Embryonic facial prominence (tissue), 1 donor: ENCODE results near the gene PROX2.

ENCODE experiments used
- DNase-seq: peaks from one replicate; pipeline ENCODE4 v3.0.0-alpha.2; 2016; ENCODE audit errors: extremely low spot score

Gene PROX2

DNA sequence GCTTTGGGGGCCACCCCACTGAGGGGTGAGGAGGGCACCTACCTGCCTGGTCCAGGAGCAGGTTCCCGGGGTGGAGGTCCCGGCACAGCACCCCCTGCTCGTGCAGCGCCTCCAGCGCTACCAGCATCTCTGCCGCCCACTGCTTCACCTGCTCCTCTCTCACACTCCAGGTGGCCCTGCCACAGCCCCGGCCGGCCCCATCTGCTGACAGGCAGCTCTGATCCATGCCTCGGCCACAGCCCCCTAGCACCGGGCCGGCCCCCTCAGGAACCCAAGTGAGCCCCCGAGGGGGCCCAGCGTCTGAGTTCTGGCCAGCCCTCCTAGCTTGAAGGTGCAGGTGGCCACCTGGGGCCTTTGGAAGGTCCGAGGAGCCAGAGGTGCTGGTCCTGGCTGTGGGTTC lies 33.6 kb upstream of the PROX2 start:
- no peak for DNase-seq

DNA sequence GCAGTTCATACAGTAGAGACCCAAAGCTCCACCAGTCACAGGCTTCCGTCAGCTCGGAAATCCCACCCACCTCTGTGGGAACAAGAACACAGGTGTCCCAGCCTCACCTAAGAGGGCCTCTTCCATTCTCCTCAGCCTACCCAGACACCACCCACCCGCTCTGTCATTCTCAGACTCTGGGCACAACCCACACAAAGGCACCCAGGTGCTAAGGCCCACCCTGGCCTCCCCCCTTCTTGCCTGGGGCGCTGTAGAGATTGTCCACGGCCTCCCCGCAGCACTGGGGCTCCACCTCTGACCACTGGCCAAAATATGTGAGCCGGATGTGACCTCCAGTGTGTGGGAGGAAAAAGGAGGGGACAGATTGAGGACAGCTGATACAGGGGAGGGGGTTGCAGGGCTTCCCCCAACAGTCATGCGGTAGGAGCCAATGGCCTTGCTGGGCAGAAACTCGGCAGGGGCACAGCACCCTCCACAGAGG lies 33.0 kb upstream of the PROX2 start:
- DNase-seq: no peak

DNA sequence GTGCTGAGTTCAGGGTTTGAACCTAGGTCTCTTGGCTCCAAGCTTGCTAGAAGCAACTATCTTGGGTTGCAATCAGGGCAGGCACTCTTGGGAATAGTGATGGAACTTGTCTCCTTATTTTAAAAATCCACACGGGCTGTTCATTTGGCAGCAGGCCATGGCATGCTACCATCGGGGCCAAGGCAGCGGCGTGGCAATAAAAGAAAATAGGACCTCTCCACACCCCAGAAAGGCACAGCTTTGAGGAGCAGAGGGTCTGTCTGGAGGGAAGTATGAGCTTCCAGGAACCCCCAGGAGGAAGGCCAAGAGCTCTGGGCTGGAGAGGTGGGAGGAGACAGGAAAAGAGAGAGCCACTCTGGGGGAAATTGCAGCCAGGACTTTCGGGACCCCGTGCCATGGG lies 31.8 kb upstream of the PROX2 start:
- no peak for DNase-seq

DNA sequence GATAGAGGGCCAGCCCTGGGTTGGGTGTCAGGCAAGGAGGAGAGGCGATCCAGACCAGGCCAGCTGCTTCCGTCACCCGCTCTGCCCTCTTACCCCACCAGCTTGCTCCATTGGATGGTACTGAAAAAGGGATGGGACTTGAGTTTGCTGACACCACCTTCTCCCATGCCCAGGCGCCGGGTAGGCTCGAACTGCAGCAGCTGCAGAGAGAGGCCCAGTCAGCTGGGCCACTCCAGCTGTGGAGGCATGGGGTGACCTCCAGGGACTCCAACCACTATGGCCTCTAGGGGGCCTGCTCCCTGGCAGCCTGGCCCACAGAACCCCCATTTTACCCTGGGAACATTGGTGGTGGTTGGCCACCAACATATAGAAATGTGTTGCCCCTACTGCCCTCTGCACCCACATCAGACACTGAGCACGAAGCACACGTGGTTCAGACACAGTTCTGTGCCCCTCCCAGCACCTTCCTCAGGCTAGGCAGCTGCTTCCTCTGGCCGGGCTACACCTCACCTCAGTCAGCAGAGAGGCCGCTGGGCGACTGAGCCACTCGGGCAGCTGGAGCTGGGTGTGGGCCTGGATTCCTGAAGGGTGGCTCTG lies 31.1 kb upstream of the PROX2 start:
- no peak for DNase-seq

DNA sequence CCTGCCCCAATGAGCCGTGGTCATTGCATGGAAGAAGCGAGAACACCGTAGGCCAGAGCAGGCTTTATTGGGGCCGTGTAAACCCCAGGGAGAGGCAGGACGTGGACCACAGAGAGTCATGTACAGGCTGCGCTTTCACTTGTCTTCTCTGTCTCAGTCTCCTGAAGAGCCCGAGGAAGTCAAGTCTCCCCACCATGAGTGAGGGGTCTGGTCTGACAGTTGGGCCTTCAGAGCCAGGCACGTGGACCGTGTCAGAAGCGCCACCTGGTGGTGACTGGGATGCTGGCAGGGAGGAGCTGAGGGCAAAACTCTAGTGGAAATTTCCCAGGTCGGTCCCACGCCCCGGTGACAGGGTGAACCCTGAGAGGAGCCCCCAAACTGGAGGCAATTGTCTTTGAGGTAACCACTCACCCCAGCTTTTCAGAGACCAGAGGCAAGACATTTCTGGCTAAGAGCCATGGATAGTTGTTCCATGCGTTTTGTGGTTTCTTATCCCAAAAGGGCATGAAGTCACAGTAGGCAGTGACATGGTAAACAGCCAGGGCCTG lies 29.7 kb upstream of the PROX2 start:
- DNase-seq: no peak

DNA sequence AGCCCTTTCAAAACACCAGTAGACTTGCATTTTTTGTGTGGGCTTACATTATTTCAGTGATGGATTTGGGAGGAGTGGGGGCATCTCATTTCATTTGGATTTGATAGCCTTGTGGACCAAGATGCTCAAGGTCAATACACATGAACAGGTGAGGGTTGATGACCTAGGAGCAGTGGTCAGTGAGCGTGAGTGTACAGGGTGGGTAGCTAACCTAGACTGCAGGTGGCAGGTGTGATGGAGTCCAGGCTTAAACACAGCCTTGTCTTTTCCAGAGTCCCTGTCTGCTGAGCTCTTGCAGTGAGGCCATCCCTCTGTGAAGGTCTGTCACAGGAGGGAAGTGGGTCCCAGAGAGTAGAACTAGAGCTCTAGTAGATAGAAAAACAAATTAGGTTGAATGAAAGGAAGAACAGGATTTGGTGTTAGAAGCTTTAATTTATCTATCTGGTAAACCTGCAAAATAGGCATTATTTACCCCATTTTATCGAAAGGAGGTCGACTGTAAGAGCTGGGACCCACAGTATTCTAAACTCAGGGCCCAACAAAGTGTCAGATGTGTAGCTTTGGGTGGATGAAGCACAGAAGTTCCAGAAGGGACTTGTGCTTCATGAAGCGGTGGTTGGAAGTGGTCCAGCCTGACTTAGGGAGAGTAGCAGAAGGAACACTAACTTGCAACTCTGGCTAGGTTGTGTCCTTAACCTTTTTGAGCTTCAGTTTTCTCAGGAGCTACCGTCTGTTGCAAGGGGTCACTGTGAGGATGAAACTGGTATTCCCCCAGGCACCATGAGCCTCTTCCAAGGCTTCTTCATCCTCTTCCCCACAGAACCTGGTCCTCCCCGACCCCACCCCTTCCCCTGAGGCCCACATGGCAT lies 28.9 kb upstream of the PROX2 start:
- no peak for DNase-seq

DNA sequence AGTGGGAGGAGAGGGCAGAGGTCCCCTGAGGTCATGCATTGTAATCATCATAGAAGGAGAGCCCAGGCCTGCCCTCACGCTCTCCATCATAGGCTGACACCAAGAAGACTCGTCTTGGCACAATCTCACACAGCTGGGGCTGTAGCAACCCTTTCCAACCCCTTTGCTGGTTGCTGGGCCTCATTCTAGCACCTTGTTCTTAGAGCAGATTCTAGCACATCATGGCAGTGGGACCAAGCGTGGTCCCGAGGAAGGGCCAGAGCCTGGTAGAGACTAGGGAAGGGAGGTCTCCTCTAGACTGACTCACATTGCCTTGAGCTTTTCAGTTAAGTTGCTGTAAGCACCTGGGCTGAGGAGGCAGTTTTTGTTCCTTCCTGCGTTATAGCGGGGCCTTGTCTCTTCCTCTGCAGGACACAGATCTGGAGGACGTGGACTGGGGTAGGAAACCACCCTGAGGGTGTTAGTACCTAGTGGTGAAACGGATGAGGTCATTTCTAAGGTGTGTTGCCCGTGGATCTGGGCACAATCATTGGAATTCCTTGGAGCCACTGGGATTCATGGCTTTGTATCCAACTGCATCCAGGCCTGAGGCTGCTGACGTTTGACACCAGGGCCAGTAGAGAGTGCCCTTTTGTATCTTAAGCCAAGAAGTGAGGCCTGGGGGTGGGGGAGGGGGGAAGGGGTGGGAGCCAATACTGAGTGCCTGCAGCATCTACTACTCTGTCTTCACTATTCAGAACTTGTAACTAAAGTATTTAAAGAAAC lies 27.2 kb upstream of the PROX2 start:
- DNase-seq: no peak

DNA sequence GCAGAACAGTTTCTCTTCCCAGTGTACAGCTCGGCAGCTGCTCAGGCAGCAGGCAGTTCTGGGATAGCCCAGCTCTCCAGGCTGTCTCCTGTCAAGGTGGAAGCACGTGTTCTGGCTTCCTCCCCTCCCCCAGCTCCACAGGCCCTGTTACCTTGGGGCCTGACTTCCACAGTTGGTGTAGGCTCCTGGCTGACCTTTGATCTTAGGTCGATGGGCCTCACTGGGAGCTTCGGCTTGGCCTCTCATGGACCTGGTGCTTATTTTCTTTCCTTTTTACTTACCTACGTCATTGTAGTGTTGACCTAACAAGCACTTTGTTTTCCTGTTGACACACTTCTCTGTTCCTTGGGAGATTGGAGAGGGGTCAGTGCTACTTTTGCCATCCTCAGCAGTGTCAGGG lies 22.7 kb upstream of the PROX2 start:
- no peak for DNase-seq

DNA sequence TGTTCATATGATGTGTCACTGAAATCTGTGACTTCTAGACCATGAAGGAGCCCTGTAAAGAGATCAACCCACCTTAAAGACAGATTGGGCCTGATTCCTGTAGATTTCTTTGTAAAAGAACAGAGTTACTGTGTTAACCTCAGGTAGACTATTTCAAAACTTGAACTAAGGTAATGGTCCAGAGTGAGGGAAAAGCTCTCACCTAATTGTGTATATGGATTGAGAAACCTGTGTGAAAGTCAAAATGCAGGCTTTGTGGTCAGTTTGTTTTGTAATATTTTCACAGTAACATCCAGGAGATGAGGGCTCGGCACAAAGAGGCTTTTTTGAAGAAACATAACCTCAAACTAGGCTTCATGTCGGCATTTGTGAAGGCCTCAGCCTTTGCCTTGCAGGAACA lies 22.1 kb upstream of the PROX2 start:
- DNase-seq: no peak

DNA sequence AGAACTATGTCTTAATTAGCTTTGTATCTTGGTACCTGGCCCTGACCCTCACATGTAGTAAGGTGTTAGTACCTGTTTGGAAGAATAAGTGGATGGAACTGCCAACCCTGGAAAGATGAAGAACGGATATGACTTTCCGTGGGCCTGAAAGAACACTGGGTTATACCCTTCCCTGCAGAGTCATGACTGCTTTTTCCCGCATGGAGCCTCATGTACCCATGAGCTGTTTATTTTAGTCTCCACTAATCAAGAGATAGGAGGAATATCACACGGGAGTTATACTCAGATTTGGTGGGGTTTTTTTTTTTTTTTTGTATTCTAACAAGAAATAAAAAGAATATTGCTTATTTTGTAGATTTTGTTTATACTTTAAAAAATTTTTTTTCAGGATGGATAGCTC lies 21.7 kb upstream of the PROX2 start:
- no peak for DNase-seq

DNA sequence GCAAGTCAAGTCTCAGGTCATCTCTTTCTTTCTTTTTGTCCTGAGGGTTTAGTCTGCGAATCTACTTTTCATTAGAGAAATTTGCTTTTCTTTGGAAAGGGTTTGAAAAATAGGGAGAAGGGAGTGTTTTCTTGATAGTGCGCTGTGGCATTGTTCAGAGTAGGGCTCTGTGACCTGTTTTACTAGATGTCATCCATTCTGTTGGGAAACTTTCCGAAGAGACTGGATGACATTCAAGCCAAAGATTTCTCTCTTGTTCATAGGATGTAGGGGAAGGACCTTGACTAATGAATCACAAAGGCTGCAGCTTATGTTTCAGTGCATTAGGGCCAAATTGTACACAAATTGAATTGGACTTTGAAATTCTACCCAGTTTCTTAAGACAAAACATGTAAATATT lies 20.5 kb upstream of the PROX2 start:
- DNase-seq: no peak

DNA sequence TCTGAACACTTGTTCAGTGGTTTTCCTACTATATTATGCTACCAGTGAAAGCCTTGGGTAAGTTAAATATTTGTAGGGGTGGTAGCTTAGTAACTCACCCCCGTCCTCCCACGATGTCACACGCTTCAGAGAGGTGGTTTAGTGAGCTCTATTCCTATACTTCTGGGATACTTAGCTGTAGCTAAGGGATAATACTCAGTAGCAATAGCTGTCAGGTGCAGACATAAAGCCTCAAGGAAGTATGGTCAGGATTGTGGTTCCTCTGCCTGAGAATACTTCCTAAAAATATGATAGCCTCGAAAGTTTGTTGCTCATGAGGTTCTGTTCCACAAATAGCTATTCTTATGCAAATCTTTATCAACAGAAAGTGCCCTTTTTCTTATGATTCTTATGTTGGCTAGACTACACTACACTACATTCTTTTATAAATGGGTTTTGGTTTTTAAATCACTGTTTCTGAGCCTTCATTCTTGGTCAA lies 17.7 kb upstream of the PROX2 start:
- DNase-seq: no peak

DNA sequence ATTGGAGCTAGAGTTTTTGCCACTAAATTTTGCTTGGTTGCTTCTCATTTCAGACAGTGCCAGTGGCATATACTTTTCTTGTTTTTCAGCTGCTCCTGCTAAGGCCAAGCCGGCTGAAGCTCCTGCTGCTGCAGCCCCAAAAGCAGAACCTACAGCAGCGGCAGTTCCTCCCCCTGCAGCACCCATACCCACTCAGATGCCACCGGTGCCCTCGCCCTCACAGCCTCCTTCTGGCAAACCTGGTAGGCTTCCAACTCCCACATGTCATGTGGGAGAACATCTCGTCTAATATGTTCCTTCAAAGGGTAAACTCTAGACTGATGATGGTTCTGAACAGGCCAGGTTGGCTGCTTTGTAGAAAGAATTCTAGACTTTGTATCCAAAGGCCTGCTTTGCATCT lies 16.8 kb upstream of the PROX2 start:
- no peak for DNase-seq

DNA sequence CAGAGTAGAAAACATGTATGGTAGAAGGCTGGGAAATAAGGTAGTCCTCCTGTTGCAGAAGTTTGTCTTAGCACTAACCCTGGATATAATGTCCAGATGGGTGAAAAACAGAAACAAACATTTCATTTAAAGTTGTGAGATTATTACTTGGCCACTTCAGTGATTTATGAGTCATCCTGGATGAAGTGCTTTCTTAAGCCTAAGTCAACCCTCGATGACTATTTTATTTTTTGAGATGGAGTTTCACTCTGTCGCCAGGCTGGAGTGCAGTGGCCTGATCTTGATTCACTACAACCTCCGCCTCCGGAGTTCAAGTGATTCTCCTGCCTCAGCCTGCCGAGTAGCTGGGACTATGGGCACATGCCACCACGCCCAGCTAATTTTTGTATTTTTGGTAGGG lies 15.9 kb upstream of the PROX2 start:
- DNase-seq: no peak

DNA sequence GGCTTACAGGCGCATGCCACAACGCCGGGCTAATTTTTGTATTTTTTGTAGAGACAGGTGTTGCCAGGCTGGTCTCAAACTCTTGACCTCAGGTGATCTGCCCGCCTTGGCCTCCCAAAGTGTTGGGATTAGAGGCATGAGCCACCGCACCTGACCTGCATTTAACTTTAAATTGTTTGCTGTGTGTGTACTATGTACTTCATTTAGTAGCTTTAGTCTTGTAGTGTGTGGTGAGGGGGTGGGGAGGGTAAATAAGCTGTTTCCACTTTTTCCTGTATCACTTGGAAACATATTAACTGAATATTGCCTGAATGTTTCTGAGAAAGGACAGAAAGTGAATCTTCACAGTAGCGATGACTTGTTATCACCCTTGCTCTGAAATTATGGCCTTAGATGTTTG lies 14.3 kb upstream of the PROX2 start:
- no peak for DNase-seq

DNA sequence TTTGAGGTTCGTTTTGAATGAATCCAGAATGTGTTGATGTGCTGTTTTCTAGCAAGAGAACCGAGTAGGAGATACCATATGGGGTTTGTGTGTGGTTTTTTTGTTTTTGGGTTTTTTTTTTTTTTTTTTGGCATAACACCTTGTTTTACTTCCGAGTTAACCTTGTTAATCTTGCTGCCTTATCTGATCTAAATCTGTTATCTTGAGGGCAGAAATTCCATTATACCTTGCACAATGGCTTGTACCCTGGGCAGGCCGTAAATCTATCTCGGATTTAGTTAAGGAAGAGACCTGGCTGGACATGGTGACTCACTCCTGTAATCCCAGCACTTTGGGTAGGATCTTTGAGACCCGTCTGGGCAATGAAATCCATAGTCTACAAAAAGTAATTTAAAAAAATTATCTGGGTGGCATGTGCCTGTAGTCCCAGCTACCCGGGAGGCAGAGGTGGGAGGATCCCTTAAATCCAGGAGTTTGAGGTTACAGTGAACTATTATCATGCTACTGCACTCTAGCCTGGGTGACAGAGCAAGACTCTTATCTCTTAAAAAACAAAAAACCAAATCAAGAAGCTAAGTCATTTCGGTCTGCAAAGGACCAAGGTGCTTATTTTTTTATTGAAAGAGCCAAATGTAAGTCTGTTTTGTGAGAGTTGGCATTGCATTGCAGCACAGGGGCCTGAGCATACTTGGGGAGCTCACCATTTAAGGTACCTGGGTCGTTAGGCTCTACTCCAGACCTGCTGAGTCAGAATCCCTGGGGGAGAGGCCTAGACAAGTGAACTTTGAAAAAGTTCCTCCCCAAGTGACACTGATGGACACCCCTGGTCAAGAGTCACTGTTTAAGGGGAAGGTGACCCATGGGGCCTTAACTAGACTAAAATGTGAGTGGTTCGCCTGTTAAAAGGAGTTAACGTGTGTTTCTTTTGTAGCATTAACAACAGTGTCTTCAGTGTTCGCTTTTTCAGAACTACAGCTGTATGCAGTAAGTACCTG lies 12.5 kb upstream of the PROX2 start:
- no peak for DNase-seq

DNA sequence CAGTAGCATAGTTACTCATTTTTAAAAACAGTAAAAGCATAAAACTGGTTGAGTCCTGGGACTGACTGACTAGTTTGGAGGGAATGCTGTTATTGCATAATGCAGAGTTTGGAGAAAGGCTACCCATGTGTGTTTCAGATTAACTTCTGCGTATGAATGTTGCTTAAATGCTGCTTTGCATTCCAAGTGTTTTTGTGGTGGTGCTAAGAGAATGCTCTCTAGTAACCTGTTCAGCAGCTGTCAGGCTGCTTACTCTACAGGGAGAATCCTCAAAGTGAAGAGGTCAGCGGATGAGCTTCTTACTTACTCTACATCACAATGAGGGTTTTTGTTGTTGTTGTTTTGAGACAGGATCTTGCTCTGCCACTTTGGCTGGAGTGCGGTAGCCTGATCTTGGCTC lies 10.1 kb upstream of the PROX2 start:
- DNase-seq: no peak

DNA sequence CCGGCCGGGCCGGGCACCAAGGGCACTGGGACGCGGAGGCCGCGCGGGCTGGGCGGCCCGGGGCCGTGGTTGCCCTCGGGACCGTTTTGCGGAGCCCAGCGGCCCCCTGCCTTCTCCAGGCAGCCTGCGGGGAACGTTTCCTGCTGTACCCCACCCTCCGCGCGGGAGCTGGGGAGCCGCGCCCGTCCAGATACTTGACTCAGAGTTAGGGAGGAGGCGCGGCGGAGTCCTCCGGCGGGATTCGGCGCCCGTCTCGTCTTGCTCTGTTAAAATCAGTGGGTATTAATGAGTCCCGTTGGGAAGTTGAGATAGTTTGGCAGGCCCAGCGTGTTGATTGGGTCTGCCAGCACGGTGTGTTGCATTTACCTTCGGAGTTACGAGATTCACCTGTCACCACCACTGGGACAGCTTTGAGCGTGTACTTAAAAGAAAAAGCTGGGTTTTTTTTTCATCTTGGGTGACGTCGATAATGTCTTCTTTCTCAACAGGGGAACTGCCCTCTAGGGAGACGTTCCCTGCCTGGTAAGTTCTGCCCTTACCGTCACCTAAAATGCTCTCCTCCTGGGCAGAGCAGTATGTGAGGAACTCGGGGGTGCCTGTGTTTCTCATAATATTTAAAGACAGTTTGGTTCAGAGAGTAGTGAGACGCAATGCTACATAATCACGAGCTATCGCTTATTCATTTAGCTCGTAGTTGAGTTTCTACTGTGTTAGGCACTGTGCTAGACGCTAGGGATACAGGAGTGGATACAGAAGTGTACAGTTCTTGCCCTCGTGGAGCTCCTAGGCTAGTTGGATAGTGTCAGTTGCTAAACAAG lies 6.4 kb upstream of the PROX2 start:
- no peak for DNase-seq

DNA sequence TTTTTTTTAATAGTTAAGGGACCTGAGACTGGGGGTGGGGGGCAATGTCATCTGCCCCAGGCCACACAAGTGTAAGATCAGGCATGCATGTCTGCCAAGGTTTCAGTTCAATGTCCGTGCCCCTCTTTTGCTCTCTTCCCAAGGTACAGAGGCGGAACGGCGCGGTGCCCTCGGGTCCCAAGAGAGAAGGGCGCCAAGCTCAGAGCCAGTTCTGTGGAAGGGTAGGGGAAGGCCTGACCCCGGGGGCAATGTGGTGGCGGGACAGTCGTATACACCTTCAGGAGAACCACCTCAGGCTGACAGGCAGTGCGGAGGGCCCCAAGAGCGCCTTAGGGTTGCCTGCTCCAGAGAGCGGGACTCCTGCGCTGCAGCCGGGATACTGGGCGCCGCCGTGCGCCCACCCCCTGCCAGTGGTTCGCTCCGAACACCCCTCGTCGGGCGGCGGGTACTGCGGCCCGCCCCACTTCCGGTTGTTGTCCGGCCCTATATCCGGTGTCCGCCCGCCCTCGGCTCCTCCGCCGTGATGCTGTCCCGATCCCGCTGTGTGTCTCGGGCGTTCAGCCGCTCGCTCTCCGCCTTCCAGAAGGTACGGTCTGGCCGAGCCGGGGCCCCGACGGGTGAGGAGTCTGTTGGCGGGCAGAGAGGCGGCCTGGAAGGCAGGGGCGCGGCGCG lies 5.6 kb upstream of the PROX2 start, which contains the start of gene DLST:
Gene DLST, plus strand, starts transcription at position 486 of the 672 bp plus-strand sequence. Its CDS starts 38 bp downstream, at position 524.
- peak; percentile 71 for DNase-seq
